KMS-11 (cell line): ENCODE data around the gene RSPO1.
"Not testable (repeated sequence)": the region's sequence is repeated elsewhere in the genome, so short reads cannot be mapped to it uniquely, and the experiment has no call there.

Experiments used
- H2AFZ ChIP-seq: fragments of 200-600 bp; sonication (generic); 2 replicates; pipeline ENCODE4 v1.6.1; 2016; ENCODE audit warnings: antibody characterized with exemption, mixed run types, low read depth
- H3K27ac ChIP-seq: fragments of 200-600 bp; sonication (generic); 2 replicates; pipeline ENCODE4 v1.6.1; 2016; ENCODE audit warnings: mild to moderate bottlenecking, mixed run types
- H3K27me3 ChIP-seq: fragments of 200-600 bp; sonication (generic); 2 replicates; pipeline ENCODE4 v1.6.1; 2017; ENCODE audit warnings: mild to moderate bottlenecking, low read depth, mixed run types, moderate library complexity; ENCODE audit not compliant: insufficient read depth
- H3K36me3 ChIP-seq: fragments of 200-600 bp; sonication (generic); 2 replicates; pipeline ENCODE4 v1.6.1; 2017; ENCODE audit warnings: mild to moderate bottlenecking, mixed run types; ENCODE audit not compliant: insufficient read depth
- H3K4me1 ChIP-seq: fragments of 200-600 bp; sonication (generic); 2 replicates; pipeline ENCODE4 v1.6.1; 2016; ENCODE audit warnings: mild to moderate bottlenecking, low read depth, mixed run types; ENCODE audit not compliant: poor library complexity, severe bottlenecking
- H3K4me2 ChIP-seq: fragments of 200-600 bp; sonication (generic); 2 replicates; pipeline ENCODE4 v1.7.0; 2016; ENCODE audit warnings: mild to moderate bottlenecking, mixed run types
- H3K4me3 ChIP-seq: fragments of 200-600 bp; sonication (generic); IDR thresholded peaks from 2 replicates; pipeline ENCODE4 v1.6.1; 2017; ENCODE audit warnings: low read depth, low read length, mixed read lengths; ENCODE audit not compliant: insufficient read depth
- H3K79me2 ChIP-seq: fragments of 200-600 bp; sonication (generic); 2 replicates; pipeline ENCODE4 v1.6.1; 2016; ENCODE audit warnings: low read depth, mixed run types; ENCODE audit not compliant: insufficient read depth
- H3K9ac ChIP-seq: fragments of 200-600 bp; sonication (generic); 2 replicates; pipeline ENCODE4 v1.6.1; 2016; ENCODE audit warnings: mild to moderate bottlenecking, mixed run types
- H4K20me1 ChIP-seq: fragments of 200-600 bp; sonication (generic); 2 replicates; pipeline ENCODE4 v1.6.1; 2016; ENCODE audit warnings: mild to moderate bottlenecking, mixed run types; ENCODE audit not compliant: insufficient read depth
- CTCF ChIP-seq: fragments of 200-600 bp; sonication (generic); conservative IDR thresholded peaks from 2 replicates; pipeline ENCODE4 v1.6.1; 2017; ENCODE audit warnings: low read depth, mild to moderate bottlenecking, antibody characterized with exemption, low read length, moderate library complexity, mixed read lengths

The RSPO1 gene

GRCh38 chr1:37593726-37594125 is 41.0 kb downstream of the RSPO1 start:
- Histone ChIP-seq H4K20me1 (peaks cover 6% of the 10 kb centered on the region; the same call in 1 of the 2 replicates), H2AFZ (no peak overlapping the region), H3K9ac (no peak overlapping the region), H3K27ac (no peak overlapping the region), H3K4me1 (peaks cover 19% of the 10 kb centered on the region), H3K4me3 (no peak overlapping the region), H3K4me2 (peak overlapping the region; percentile 89), H3K27me3 (no peaks in the 10 kb centered on the region), H3K79me2 (peaks cover 42% of the 10 kb centered on the region), H3K36me3 (peaks cover 5% of the 10 kb centered on the region; the same call in 1 of the 2 replicates)
- TF ChIP-seq CTCF = no peak

- Histone ChIP-seq H3K27ac (no peak overlapping the region), H3K4me3 (no peak overlapping the region), H2AFZ (no peak overlapping the region), H4K20me1 (peaks cover 6% of the 10 kb centered on the region; the same call in 1 of the 2 replicates), H3K27me3 (no peaks in the 10 kb centered on the region), H3K79me2 (peaks cover 25% of the 10 kb centered on the region), H3K36me3 (peaks cover 12% of the 10 kb centered on the region), H3K4me2 (no peak overlapping the region), H3K9ac (no peak overlapping the region), H3K4me1 (peaks cover 13% of the 10 kb centered on the region)
- no peak for TF ChIP-seq CTCF
These were observed 45.8 kb downstream of the RSPO1 start for GRCh38 chr1:37588939-37589338.

GRCh38 chr1:37584544-37584943 is 50.1 kb downstream of the RSPO1 start:
- not testable (repeated sequence) for H4K20me1 ChIP-seq
- peaks cover 15% of the 10 kb centered on the region for H3K36me3 ChIP-seq

GRCh38 chr1:37575692-37576091 is 59.0 kb downstream of the RSPO1 start:
- no peak for TF ChIP-seq CTCF
- Histone ChIP-seq H2AFZ (no peak overlapping the region), H3K9ac (no peak overlapping the region), H3K79me2 (no peaks in the 10 kb centered on the region), H3K4me3 (no peak overlapping the region), H3K4me1 (peaks cover 31% of the 10 kb centered on the region), H3K36me3 (peaks cover 28% of the 10 kb centered on the region; the same call in 1 of the 2 replicates), H4K20me1 (0 out of 2 replicates have a peak, but pooled peaks cover 4% of the 10 kb centered on the region), H3K27ac (no peak overlapping the region), H3K4me2 (no peak overlapping the region), H3K27me3 (no peaks in the 10 kb centered on the region; the same call in 1 of the 2 replicates)

More at GRCh38 chr1:37584544-37584943, 50.1 kb downstream of the RSPO1 start:
- not testable (repeated sequence) for H3K4me2 ChIP-seq, H3K9ac ChIP-seq, H3K4me1 ChIP-seq, H3K27ac ChIP-seq, H3K79me2 ChIP-seq, H2AFZ ChIP-seq, H3K4me3 ChIP-seq, H3K27me3 ChIP-seq

GRCh38 chr1:37574834-37575480 is 59.7 kb downstream of the RSPO1 start:
- Histone ChIP-seq H3K4me1 (peaks cover 38% of the 10 kb centered on the region), H3K4me3 (no peak overlapping the region), H3K79me2 (no peaks in the 10 kb centered on the region), H2AFZ (no peak overlapping the region), H4K20me1 (no peaks in the 10 kb centered on the region), H3K4me2 (no peak overlapping the region), H3K36me3 (peaks cover 28% of the 10 kb centered on the region; the same call in 1 of the 2 replicates), H3K27me3 (no peaks in the 10 kb centered on the region; the same call in 1 of the 2 replicates), H3K27ac (no peak overlapping the region), H3K9ac (no peak overlapping the region)
- TF ChIP-seq CTCF = no peak
